Osteoblast (primary cell): ENCODE measurements around the gene TLN1. TPM values are rescaled to one million over a fixed set of nuclear protein-coding genes. Genes with fewer than 3 reads are reported as not detected.
A peak's percentile ranks its signal among the peaks of the same experiment; 100 is the strongest.

ENCODE experiments used
- DNase-seq: peaks from one replicate; pipeline ENCODE4 v3.0.0; 2011; ENCODE audit warnings: low spot score, mixed read lengths; ENCODE audit not compliant: insufficient read length; ENCODE audit errors: missing footprints
- H2AFZ ChIP-seq: 2 replicates; pipeline ENCODE4 v1.6.0; 2011; ENCODE audit warnings: mild to moderate bottlenecking, low read length
- H3K27ac ChIP-seq: 2 replicates; pipeline ENCODE4 v1.5.1; 2011; ENCODE audit warnings: mild to moderate bottlenecking, low read depth, low read length, moderate library complexity
- H3K27me3 ChIP-seq: 2 replicates; pipeline ENCODE4 v1.6.0; 2012; ENCODE audit warnings: mild to moderate bottlenecking, control low read depth, inconsistent platforms, low read length, moderate library complexity; ENCODE audit not compliant: insufficient read depth
- H3K36me3 ChIP-seq: 2 replicates; pipeline ENCODE4 v1.5.1; 2011; ENCODE audit warnings: mild to moderate bottlenecking, low read length, control low read depth, moderate library complexity; ENCODE audit not compliant: insufficient read depth
- H3K4me1 ChIP-seq: 2 replicates; pipeline ENCODE4 v1.5.1; 2011; ENCODE audit warnings: mild to moderate bottlenecking, low read length, control low read depth, moderate library complexity; ENCODE audit not compliant: insufficient read depth
- H3K4me2 ChIP-seq: 2 replicates; pipeline ENCODE4 v1.6.0; 2011; ENCODE audit warnings: mild to moderate bottlenecking, low read length; ENCODE audit not compliant: insufficient read depth
- H3K4me3 ChIP-seq: fragments of 200-600 bp; sonication (generic); 3 replicates; pipeline ENCODE4 v1.5.1; 2012; ENCODE audit warnings: mild to moderate bottlenecking, low read length, inconsistent platforms; ENCODE audit not compliant: insufficient read depth
- H3K79me2 ChIP-seq: 2 replicates; pipeline ENCODE4 v1.6.0; 2012; ENCODE audit warnings: mild to moderate bottlenecking, low read length, control low read depth, inconsistent platforms; ENCODE audit not compliant: insufficient read depth
- H3K9me3 ChIP-seq: 2 replicates; pipeline ENCODE4 v1.5.1; 2011; ENCODE audit warnings: low read depth, low read length, control low read depth
- H4K20me1 ChIP-seq: 2 replicates; pipeline ENCODE4 v1.6.0; 2012; ENCODE audit warnings: mild to moderate bottlenecking, low read length, control low read depth; ENCODE audit not compliant: insufficient read depth
- CTCF ChIP-seq: IDR thresholded peaks from 2 replicates; pipeline ENCODE4 v1.5.1; 2011; ENCODE audit warnings: mild to moderate bottlenecking, low read depth, low read length, moderate library complexity; ENCODE audit errors: extremely low read depth
- total RNA-seq: library from RNA; depleted of rRNA; stranded (reverse); fragments of >200 nt; gene quantifications from 2 replicates; pipeline ENCODE4 v1.2.3, GENCODE V29; 2012

TLN1 gene
- total RNA-seq, 1 donor: 376 TPM

- Histone ChIP-seq H3K9me3 (no peaks in the 10 kb centered on the region), H3K27ac (no peak overlapping the region), H3K36me3 (peaks cover 4% of the 10 kb centered on the region), H2AFZ (no peak overlapping the region), H3K4me2 (peak overlapping the region; percentile 77), H3K79me2 (no peaks in the 10 kb centered on the region), H3K27me3 (no peaks in the 10 kb centered on the region), H3K4me1 (peaks cover 29% of the 10 kb centered on the region), H4K20me1 (peaks cover 2% of the 10 kb centered on the region), H3K4me3 (no peak overlapping the region)
- DNase-seq: no peak
- TF ChIP-seq CTCF: no peak
Observed at GRCh38 chr9:35758475-35759050, 26.6 kb upstream of the TLN1 start.

- H3K79me2 ChIP-seq: no peaks in the 10 kb centered on the region
- no peaks in the 10 kb centered on the region for H3K9me3 ChIP-seq
- no peak overlapping the region for H3K27ac ChIP-seq
- peaks cover 29% of the 10 kb centered on the region for H3K4me1 ChIP-seq
- no peak for TF ChIP-seq CTCF
- H3K4me3 ChIP-seq: no peak overlapping the region
- H4K20me1 ChIP-seq: peaks cover 2% of the 10 kb centered on the region
- DNase-seq: no peak
- peak overlapping the region; percentile 77 for H3K4me2 ChIP-seq
- no peaks in the 10 kb centered on the region for H3K27me3 ChIP-seq
- peaks cover 8% of the 10 kb centered on the region for H3K36me3 ChIP-seq
- no peak overlapping the region for H2AFZ ChIP-seq
Observed at GRCh38 chr9:35757892-35758275, 25.9 kb upstream of the TLN1 start.

GRCh38 chr9:35757226-35757891, 25.4 kb upstream of the TLN1 start:
- H3K27ac ChIP-seq: no peak overlapping the region
- no peaks in the 10 kb centered on the region for H3K9me3 ChIP-seq
- TF ChIP-seq CTCF: no peak
- no peak for DNase-seq
- H4K20me1 ChIP-seq: peaks cover 2% of the 10 kb centered on the region
- H3K4me2 ChIP-seq: peak overlapping the region; percentile 77
- peaks cover 13% of the 10 kb centered on the region for H3K36me3 ChIP-seq
- no peaks in the 10 kb centered on the region for H3K79me2 ChIP-seq
- peaks cover 29% of the 10 kb centered on the region for H3K4me1 ChIP-seq
- H3K27me3 ChIP-seq: no peaks in the 10 kb centered on the region
- H3K4me3 ChIP-seq: peak overlapping the region; percentile 60
- H2AFZ ChIP-seq: peak overlapping the region; percentile 23
